ENCODE results near the gene RTL3.

Gene RTL3

DNA sequence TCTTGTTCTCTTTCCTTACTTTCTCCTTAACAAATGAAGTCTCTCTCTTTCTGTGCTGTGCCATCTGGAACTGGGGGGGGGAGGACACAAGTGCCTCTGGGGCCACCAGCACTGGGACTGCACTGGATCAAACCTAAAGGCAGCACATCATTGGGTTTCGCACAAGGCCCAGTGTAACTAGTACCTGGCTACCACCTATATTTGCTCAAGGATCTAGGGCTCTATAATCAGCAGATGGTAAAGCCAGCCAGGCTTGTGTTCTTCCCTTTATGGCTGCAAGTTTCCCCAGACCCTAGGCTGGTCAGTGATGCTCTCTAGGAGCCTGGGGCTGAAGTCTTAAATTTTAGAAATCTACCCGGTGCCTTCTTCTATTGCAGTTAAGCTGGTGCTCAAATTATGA, 40.1 kb downstream of the RTL3 start:
- no peaks in the 10 kb centered on the region for H3K4me1 ChIP-seq (ENCODE audit: control insufficient read depth in 1 of 2, insufficient read depth in 2 of 2, low read length in 2 of 2)
- no peaks in the 10 kb centered on the region for H3K9me3 ChIP-seq (ENCODE audit: control insufficient read depth in 1 of 2, low read length in 2 of 2)
- no peaks in the 10 kb centered on the region for H3K36me3 ChIP-seq (ENCODE audit: control insufficient read depth in 1 of 2, insufficient read depth in 2 of 2, low read length in 2 of 2)
- H3K27me3 ChIP-seq (ENCODE audit: low read depth, low read length): no peaks in the 10 kb centered on the region
- H3K27ac ChIP-seq (ENCODE audit: low read length): no peak overlapping the region
- no peak overlapping the region for H3K4me3 ChIP-seq (ENCODE audit: low read depth in 1 of 2, low read length in 2 of 2)

DNA sequence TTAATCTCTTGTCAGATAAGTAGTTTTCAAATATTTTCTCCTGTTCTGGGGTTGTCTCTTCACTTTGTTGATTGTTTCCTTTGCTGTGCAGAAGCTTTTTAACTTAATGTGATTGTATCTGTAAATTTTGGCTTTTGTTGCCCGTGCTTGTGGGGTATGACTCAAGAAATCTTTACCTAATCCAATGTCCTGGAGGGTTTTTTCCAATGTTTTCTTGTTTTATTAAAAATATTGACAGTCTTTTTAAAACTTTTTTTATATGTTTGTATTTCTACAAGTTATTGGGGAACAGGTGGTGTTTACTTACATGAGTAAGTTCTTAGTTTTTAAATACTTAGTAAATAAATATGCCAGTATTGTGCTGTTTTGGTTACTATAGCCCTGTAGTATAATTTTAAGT, 44.9 kb downstream of the RTL3 start:
- Histone ChIP-seq H3K4me3 (ENCODE audit: low read depth in 1 of 2, low read length in 2 of 2) (no peak overlapping the region), H3K9me3 (ENCODE audit: control insufficient read depth in 1 of 2, low read length in 2 of 2) (no peaks in the 10 kb centered on the region), H3K36me3 (ENCODE audit: control insufficient read depth in 1 of 2, insufficient read depth in 2 of 2, low read length in 2 of 2) (no peaks in the 10 kb centered on the region), H3K27me3 (ENCODE audit: low read depth, low read length) (no peaks in the 10 kb centered on the region), H3K4me1 (ENCODE audit: control insufficient read depth in 1 of 2, insufficient read depth in 2 of 2, low read length in 2 of 2) (no peaks in the 10 kb centered on the region), H3K27ac (ENCODE audit: low read length) (no peak overlapping the region)
